ENCODE measurements around the gene HELT. TPM values are rescaled to one million over a fixed set of nuclear protein-coding genes. Genes with fewer than 3 reads are reported as not detected.
"Not testable (repeated sequence)": the region's sequence is repeated elsewhere in the genome, so short reads cannot be mapped to it uniquely, and the experiment has no call there.

Gene HELT
- total RNA-seq, 1 experiment from 2014 or later, result not detected

DNA sequence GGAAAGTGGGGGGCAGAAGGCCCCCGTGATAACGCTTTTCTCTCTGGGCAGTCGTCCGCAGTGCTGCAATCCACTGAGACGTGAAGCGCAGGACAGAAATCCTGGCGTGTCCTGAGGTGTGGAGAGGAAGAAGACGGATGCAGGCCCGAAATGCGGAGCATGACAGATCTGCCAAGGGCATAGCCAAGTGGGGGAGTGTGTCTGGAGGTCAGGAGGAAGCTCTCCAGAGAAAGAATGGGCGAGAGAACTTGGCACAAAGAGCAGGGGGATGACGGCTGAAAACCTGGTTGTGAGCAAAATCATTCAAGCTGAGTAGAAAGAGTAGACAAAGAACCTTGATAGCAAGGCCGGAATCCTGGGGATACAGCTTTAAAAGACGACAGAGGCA is 23.7 kb upstream of the HELT start:
- Mint-ChIP-seq H3K4me1 (ENCODE audit: low read depth, unreplicated experiment) (no peaks in the 10 kb centered on the region), H3K4me3 (ENCODE audit: low read depth, unreplicated experiment) (no peak overlapping the region), H3K27ac (ENCODE audit: unreplicated experiment) (no peak overlapping the region), H3K27me3 (ENCODE audit: unreplicated experiment) (no peaks in the 10 kb centered on the region), H3K36me3 (ENCODE audit: insufficient read depth, unreplicated experiment) (no peaks in the 10 kb centered on the region), H3K9me3 (ENCODE audit: low read depth, unreplicated experiment) (no peaks in the 10 kb centered on the region)
- CTCF ChIA-PET, result no interaction called here
- BruUV-seq (replicated peaks), result no TSS peak
- TF ChIP-seq, protein P1, sequence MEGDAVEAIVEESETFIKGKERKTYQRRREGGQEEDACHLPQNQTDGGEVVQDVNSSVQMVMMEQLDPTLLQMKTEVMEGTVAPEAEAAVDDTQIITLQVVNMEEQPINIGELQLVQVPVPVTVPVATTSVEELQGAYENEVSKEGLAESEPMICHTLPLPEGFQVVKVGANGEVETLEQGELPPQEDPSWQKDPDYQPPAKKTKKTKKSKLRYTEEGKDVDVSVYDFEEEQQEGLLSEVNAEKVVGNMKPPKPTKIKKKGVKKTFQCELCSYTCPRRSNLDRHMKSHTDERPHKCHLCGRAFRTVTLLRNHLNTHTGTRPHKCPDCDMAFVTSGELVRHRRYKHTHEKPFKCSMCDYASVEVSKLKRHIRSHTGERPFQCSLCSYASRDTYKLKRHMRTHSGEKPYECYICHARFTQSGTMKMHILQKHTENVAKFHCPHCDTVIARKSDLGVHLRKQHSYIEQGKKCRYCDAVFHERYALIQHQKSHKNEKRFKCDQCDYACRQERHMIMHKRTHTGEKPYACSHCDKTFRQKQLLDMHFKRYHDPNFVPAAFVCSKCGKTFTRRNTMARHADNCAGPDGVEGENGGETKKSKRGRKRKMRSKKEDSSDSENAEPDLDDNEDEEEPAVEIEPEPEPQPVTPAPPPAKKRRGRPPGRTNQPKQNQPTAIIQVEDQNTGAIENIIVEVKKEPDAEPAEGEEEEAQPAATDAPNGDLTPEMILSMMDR (IDR thresholded peaks at IDR 0.05; ENCODE audit: unreplicated experiment), result no peak
- no peak for DNase-seq
- intact Hi-C loops (cut with micrococcal nuclease; ENCODE audit: unreplicated experiment), result no loop called here

DNA sequence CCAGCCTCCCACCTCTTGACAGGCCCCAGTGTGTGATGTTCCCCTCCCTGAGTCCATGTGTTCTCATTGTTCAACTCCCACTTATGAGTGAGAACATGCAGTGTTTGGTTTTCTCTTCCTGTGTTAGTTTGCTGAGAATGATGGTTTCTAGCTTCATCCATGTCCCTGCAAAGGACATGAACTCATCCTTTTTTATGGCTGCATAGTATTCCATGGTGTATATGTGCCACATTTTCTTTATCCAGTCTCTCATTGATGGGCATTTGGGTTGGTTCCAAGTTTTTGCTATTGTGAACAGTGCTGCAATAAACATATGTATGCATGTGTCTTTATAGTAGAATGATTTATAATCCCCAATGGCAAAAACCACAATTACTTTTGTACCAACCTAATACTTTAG is 20.6 kb upstream of the HELT start:
- intact Hi-C loops (cut with micrococcal nuclease; ENCODE audit: unreplicated experiment); CTCF ChIA-PET; BruUV-seq (replicated peaks); H3K36me3 Mint-ChIP-seq (ENCODE audit: insufficient read depth, unreplicated experiment); H3K27ac Mint-ChIP-seq (ENCODE audit: unreplicated experiment); H3K4me3 Mint-ChIP-seq (ENCODE audit: low read depth, unreplicated experiment); H3K4me1 Mint-ChIP-seq (ENCODE audit: low read depth, unreplicated experiment); H3K27me3 Mint-ChIP-seq (ENCODE audit: unreplicated experiment); H3K9me3 Mint-ChIP-seq (ENCODE audit: low read depth, unreplicated experiment); DNase-seq: not testable (repeated sequence)

DNA sequence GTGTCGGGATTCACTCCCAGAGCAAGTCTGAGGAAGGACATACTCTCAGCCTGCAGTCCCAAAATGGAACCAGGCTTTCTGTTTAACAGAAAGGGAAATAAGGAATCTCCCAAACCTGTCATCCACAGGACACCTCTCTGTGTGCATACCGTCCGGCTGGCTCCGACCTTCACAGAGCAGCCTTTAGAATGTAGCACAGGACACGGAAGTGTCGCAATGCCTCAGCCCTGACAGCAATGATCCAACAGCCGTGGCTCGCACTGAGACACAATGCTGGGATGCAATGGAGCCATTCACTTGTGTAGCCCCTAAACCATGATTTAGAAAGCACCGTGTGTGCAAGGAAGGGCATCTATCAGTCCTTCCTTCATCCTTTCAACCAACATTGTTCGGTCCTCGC is 15.5 kb upstream of the HELT start:
- H3K36me3 Mint-ChIP-seq (ENCODE audit: insufficient read depth, unreplicated experiment), result peaks cover 6% of the 10 kb centered on the region
- TF ChIP-seq, protein P1 (IDR thresholded peaks at IDR 0.05; ENCODE audit: unreplicated experiment), result no peak
- intact Hi-C loops (cut with micrococcal nuclease; ENCODE audit: unreplicated experiment), result no loop called here

DNA sequence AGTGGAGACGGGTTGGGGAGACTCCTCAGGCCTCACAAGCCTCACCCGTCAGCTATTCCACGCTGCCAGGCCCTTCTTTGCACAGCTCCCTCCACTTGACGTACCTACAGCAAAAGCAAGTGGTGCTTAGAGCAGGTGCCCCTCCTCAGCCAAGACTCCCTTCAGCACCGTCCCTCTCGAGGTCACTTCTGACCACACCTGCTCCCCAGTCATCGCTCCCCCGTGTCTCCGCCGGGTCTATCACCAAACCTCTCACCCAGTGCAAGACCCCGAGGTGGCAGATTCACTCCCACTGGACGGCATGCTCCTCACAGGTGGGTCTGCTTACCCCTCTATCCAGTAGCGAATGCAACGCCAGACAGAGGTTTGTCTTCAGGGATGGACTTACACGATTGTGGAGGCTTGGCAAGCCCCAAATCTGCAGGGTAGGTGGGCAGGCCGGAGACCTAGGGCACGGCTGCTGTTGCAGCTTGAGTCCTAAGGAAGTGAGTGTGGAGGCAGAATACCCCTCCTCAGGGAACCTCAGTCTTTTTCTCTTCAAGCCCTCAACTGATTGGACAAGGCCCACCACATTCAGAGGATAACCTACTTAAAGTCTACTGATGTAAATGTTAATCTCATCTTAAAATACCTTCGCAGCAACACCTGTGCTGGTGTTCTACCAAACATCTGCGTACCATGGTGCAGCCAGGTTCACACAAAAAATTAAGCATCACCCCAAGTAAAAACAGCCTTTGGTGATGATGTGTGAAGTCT is 14.5 kb upstream of the HELT start:
- Mint-ChIP-seq H3K4me3 (ENCODE audit: low read depth, unreplicated experiment) (no peak overlapping the region), H3K9me3 (ENCODE audit: low read depth, unreplicated experiment) (peaks cover 3% of the 10 kb centered on the region), H3K27me3 (ENCODE audit: unreplicated experiment) (peaks cover 27% of the 10 kb centered on the region), H3K27ac (ENCODE audit: unreplicated experiment) (no peak overlapping the region), H3K36me3 (ENCODE audit: insufficient read depth, unreplicated experiment) (peaks cover 6% of the 10 kb centered on the region), H3K4me1 (ENCODE audit: low read depth, unreplicated experiment) (peaks cover 16% of the 10 kb centered on the region)
- CTCF ChIA-PET, result interaction anchor here (1.2 kb wide), 1 partner anchor 11 kb away, joined by 4 read pairs; no protein-coding TSS in a partner anchor
- intact Hi-C loops (cut with micrococcal nuclease; ENCODE audit: unreplicated experiment), result no loop called here
- no peak for DNase-seq
- BruUV-seq (replicated peaks), result no TSS peak
- TF ChIP-seq, protein P1 (IDR thresholded peaks at IDR 0.05; ENCODE audit: unreplicated experiment), result no peak

More for the DNA sequence above, 15.5 kb upstream of the HELT start:
- Mint-ChIP-seq H3K27ac (ENCODE audit: unreplicated experiment) (no peak overlapping the region), H3K4me3 (ENCODE audit: low read depth, unreplicated experiment) (no peak overlapping the region), H3K9me3 (ENCODE audit: low read depth, unreplicated experiment) (no peaks in the 10 kb centered on the region), H3K27me3 (ENCODE audit: unreplicated experiment) (peaks cover 17% of the 10 kb centered on the region), H3K4me1 (ENCODE audit: low read depth, unreplicated experiment) (peaks cover 16% of the 10 kb centered on the region)
- DNase-seq, result no peak
- CTCF ChIA-PET, result no interaction called here
- no TSS peak for BruUV-seq (replicated peaks)

DNA sequence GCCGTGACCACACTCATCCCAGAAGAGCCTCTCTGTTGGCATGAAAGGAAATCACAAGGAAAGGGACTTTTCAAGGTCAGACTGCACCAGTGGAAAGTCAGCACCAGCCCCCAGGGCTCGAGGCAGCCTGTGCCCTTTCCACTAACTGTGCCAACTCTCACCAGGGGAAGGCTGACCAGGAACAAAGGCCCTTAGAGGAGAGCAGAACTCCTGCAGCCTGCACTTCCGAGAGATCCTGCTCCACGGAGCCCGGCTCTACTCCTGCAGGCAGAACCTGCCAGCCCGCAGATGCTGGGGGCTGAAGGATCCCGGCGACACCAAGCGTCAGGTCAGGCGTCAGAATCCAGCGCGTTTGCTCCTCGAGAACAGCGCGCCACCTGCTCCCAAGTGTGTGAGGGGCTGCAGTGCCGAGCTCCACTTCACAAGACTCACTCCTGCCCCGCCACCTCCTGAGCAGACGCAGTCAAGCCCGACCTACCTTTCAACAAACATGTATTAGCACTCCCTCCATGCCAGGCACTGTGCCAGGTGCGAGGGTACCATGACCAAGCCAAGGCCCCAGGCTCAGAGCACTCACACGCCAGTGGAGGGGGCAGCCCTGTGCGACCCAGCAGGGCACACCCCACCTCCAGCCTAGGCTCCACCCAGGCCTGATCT is 13.6 kb upstream of the HELT start:
- DNase-seq, result no peak
- BruUV-seq (replicated peaks), result no TSS peak
- H3K4me1 Mint-ChIP-seq (ENCODE audit: low read depth, unreplicated experiment), result peaks cover 16% of the 10 kb centered on the region
- peak overlapping the region; percentile 67 for H3K4me3 Mint-ChIP-seq (ENCODE audit: low read depth, unreplicated experiment)
- CTCF ChIA-PET, result interaction anchor here (0.7 to 1.3 kb wide), 4 partner anchors 10 to 179 kb away, joined by 3 to 4 read pairs (median 4); no protein-coding TSS in a partner anchor
- intact Hi-C loops (cut with micrococcal nuclease; ENCODE audit: unreplicated experiment), result no loop called here
- TF ChIP-seq, protein P1 (IDR thresholded peaks at IDR 0.05; ENCODE audit: unreplicated experiment), result no peak
- H3K27ac Mint-ChIP-seq (ENCODE audit: unreplicated experiment), result no peak overlapping the region
- H3K9me3 Mint-ChIP-seq (ENCODE audit: low read depth, unreplicated experiment), result peaks cover 3% of the 10 kb centered on the region
- H3K36me3 Mint-ChIP-seq (ENCODE audit: insufficient read depth, unreplicated experiment), result peaks cover 6% of the 10 kb centered on the region
- peaks cover 36% of the 10 kb centered on the region for H3K27me3 Mint-ChIP-seq (ENCODE audit: unreplicated experiment)

Data from Calu3 (cell line).